Thyroid gland (tissue), 4 donors: ENCODE results near the gene BICD1.
"Not testable (repeated sequence)": the region's sequence is repeated elsewhere in the genome, so short reads cannot be mapped to it uniquely, and the experiment has no call there.

ENCODE experiments used
- POLR2A ChIP-seq, 2 donors: fragments of 450-650 bp; IDR thresholded peaks; one replicate each; pipeline ENCODE4 v1.6.1; 2017; ENCODE audit warnings: antibody characterized with exemption in 2 of 2, mild to moderate bottlenecking in 2 of 2, moderate library complexity in 1 of 2
- TF ChIP-seq, protein P1 (sequence below), 6 experiments: fragments of 200-600 bp in 3 of 6; fragments of 450-650 bp in 3 of 6; sonication (generic) in 3 of 6; IDR thresholded peaks; one replicate each; pipeline ENCODE4 v1.5.1; 2016 to 2019; ENCODE audit warnings: antibody characterized with exemption in 6 of 6, mild to moderate bottlenecking in 2 of 6, inconsistent platforms in 1 of 6, moderate library complexity in 1 of 6

DNA sequence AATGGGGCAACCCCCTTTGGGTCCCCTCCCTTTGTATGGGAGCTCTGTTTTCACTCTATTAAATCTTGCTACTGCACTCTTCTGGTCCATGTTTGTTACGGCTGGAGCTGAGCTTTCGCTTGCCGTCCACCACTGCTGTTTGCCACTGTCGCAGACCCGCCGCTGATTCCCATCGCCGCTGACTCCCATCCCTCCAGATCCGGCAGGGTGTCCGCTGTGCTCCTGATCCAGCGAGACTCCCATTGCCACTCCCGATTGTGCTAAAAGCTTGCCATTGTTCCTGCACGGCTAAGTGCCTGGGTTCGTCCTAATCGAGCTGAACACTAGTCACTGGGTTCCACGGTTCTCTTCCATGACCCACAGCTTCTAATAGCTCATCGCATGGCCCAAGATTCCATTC, 168.9 kb downstream of the BICD1 start:
- TF ChIP-seq, protein P1, sequence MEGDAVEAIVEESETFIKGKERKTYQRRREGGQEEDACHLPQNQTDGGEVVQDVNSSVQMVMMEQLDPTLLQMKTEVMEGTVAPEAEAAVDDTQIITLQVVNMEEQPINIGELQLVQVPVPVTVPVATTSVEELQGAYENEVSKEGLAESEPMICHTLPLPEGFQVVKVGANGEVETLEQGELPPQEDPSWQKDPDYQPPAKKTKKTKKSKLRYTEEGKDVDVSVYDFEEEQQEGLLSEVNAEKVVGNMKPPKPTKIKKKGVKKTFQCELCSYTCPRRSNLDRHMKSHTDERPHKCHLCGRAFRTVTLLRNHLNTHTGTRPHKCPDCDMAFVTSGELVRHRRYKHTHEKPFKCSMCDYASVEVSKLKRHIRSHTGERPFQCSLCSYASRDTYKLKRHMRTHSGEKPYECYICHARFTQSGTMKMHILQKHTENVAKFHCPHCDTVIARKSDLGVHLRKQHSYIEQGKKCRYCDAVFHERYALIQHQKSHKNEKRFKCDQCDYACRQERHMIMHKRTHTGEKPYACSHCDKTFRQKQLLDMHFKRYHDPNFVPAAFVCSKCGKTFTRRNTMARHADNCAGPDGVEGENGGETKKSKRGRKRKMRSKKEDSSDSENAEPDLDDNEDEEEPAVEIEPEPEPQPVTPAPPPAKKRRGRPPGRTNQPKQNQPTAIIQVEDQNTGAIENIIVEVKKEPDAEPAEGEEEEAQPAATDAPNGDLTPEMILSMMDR (IDR thresholded peaks at IDR 0.05) = not testable (repeated sequence)
- not testable (repeated sequence) for TF ChIP-seq POLR2A (IDR thresholded peaks at IDR 0.05)
